NCI-H2171 treated with DMSO at 0.1 percent for 48 hours (cell line): Measurements from ENCODE around the gene PLEKHA8.
A peak's percentile ranks its signal among the peaks of the same experiment; 100 is the strongest.

Experiments used
- DNase-seq: peaks from one replicate; lab custom pipeline; 2025; lab: John Stamatoyannopoulos, UW

PLEKHA8 gene

GRCh38 chr7:30023524-30023923, 4.7 kb upstream of the PLEKHA8 start:
- no peak for DNase-seq

GRCh38 chr7:30026229-30027064, 1.8 kb upstream of the PLEKHA8 start, which contains the start of gene FKBP14:
Gene FKBP14 (minus strand): TSS chr7:30026702. CDS start chr7:30026508, 194 bp downstream.
- peak; percentile 99 for DNase-seq

GRCh38 chr7:30027065-30027456, 1.2 kb upstream of the PLEKHA8 start:
- peak; percentile 47 for DNase-seq

- DNase-seq = no peak
Observed at GRCh38 chr7:30027740-30028215, 434 bp upstream of the PLEKHA8 start.

- DNase-seq = peak; percentile 40
Observed at GRCh38 chr7:30028749-30029635, 780 bp downstream of the PLEKHA8 start.

- no peak for DNase-seq
Observed at GRCh38 chr7:30029696-30030095, 1.5 kb downstream of the PLEKHA8 start.

GRCh38 chr7:30032310-30033125, 4.3 kb downstream of the PLEKHA8 start:
- peak; percentile 45 for DNase-seq

GRCh38 chr7:30034501-30034900, 6.3 kb downstream of the PLEKHA8 start:
- DNase-seq = no peak

- DNase-seq = no peak
Observed at GRCh38 chr7:30036220-30036619, 8.0 kb downstream of the PLEKHA8 start.

GRCh38 chr7:30038196-30038980, 10.2 kb downstream of the PLEKHA8 start:
- no peak for DNase-seq

GRCh38 chr7:30040938-30041337, 12.7 kb downstream of the PLEKHA8 start:
- DNase-seq = no peak

- no peak for DNase-seq
Observed at GRCh38 chr7:30041526-30042269, 13.5 kb downstream of the PLEKHA8 start.

- DNase-seq = no peak
Observed at GRCh38 chr7:30046127-30046770, 18.0 kb downstream of the PLEKHA8 start.

GRCh38 chr7:30047124-30047523, 18.9 kb downstream of the PLEKHA8 start:
- no peak for DNase-seq

GRCh38 chr7:30048582-30048981, 20.4 kb downstream of the PLEKHA8 start:
- DNase-seq = no peak

- DNase-seq = no peak
Observed at GRCh38 chr7:30049173-30049572, 21.0 kb downstream of the PLEKHA8 start.

GRCh38 chr7:30053068-30053467, 24.9 kb downstream of the PLEKHA8 start:
- DNase-seq = no peak

GRCh38 chr7:30057741-30058140, 29.5 kb downstream of the PLEKHA8 start:
- no peak for DNase-seq

GRCh38 chr7:30061786-30062185, 33.6 kb downstream of the PLEKHA8 start:
- peak; percentile 61 for DNase-seq

- DNase-seq = peak; percentile 51
Observed at GRCh38 chr7:30062587-30062986, 34.4 kb downstream of the PLEKHA8 start.
